PC-9 (cell line): ENCODE results near the gene PHF3.

Experiments used
- EZH2 ChIP-seq: fragments of 200-600 bp; sonication (generic); IDR thresholded peaks from 2 replicates; pipeline ENCODE4 v1.8.0; 2017; ENCODE audit warnings: antibody characterized with exemption, low read depth
- TF ChIP-seq, protein P1 (sequence below): fragments of 200-600 bp; sonication (generic); conservative IDR thresholded peaks from 2 replicates; pipeline ENCODE4 v1.6.1; 2017; ENCODE audit warnings: mixed run types, antibody characterized with exemption, mild to moderate bottlenecking, moderate library complexity

- TF ChIP-seq, protein P1, sequence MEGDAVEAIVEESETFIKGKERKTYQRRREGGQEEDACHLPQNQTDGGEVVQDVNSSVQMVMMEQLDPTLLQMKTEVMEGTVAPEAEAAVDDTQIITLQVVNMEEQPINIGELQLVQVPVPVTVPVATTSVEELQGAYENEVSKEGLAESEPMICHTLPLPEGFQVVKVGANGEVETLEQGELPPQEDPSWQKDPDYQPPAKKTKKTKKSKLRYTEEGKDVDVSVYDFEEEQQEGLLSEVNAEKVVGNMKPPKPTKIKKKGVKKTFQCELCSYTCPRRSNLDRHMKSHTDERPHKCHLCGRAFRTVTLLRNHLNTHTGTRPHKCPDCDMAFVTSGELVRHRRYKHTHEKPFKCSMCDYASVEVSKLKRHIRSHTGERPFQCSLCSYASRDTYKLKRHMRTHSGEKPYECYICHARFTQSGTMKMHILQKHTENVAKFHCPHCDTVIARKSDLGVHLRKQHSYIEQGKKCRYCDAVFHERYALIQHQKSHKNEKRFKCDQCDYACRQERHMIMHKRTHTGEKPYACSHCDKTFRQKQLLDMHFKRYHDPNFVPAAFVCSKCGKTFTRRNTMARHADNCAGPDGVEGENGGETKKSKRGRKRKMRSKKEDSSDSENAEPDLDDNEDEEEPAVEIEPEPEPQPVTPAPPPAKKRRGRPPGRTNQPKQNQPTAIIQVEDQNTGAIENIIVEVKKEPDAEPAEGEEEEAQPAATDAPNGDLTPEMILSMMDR: no peak
- no peak for TF ChIP-seq EZH2
These were observed 42.7 kb upstream of the PHF3 start for GRCh38 chr6:63592886-63593285.
